CD4-positive, alpha-beta T cell treated with Interleukin-4 for 4 hours (primary cell): Measurements from ENCODE around the gene CAMK2N2.
"Not testable (repeated sequence)": the region's sequence is repeated elsewhere in the genome, so short reads cannot be mapped to it uniquely, and the experiment has no call there.

ENCODE experiments used
- DNase-seq: peaks from one replicate; pipeline ENCODE4 v3.0.0-alpha.2; 2020

Gene CAMK2N2

DNA sequence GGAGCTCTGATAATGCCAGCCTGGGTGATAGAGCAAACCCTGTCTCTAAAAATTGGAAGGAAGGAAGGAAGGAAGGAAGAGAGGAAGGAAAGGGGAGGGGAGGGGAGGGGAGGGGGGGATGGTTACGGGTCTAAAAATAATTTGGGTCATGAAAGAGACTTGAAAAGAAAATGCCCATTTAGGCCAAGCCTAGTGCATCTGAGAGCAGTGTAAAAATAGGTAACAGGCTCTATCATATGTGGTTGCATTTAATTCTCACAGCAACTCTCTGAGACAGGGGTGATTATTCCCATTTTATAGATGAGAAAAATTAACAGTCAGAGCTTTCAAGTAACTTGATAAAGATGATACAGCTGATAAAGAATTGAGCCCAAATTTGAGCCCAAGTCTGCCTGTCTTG lies 10.9 kb upstream of the CAMK2N2 start:
- DNase-seq, result no peak

DNA sequence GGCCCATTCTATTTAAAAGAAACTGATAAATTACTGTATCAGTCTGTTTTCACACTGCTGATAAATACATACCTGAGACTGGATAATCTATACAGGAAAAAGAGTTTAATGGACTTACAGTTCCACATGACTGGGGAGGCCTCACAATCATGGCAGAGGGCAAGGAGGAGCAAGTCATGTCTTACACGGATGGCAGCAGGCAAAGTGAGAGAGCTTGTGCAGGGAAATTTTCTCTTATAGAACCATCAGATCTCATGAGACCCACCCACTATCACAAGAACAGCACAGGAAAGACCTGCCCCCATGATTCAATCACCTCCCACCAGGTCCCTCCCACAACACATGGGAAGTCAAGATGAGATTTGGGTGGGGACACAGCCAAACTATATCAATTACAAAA lies 5.9 kb upstream of the CAMK2N2 start:
- not testable (repeated sequence) for DNase-seq

DNA sequence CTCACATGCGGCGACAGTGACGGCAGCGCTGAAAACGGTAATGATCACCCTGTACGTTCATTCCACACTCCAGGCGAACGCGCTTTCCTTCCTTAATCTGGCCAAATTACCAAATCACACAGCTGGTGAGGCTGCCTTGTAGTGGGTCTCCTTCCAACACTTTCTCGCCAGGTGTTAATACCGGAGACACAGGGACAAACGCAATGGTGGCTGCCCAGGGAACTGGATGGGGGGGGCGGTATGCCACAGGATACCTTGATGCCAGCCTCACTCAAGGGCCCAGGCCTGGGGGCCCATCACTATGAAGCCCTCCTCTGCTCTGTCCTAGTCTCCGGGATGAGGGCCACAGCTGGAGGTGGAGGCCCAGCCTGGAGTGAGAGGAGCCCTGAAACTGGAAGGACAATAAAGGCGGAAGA lies 1.4 kb upstream of the CAMK2N2 start:
- no peak for DNase-seq

DNA sequence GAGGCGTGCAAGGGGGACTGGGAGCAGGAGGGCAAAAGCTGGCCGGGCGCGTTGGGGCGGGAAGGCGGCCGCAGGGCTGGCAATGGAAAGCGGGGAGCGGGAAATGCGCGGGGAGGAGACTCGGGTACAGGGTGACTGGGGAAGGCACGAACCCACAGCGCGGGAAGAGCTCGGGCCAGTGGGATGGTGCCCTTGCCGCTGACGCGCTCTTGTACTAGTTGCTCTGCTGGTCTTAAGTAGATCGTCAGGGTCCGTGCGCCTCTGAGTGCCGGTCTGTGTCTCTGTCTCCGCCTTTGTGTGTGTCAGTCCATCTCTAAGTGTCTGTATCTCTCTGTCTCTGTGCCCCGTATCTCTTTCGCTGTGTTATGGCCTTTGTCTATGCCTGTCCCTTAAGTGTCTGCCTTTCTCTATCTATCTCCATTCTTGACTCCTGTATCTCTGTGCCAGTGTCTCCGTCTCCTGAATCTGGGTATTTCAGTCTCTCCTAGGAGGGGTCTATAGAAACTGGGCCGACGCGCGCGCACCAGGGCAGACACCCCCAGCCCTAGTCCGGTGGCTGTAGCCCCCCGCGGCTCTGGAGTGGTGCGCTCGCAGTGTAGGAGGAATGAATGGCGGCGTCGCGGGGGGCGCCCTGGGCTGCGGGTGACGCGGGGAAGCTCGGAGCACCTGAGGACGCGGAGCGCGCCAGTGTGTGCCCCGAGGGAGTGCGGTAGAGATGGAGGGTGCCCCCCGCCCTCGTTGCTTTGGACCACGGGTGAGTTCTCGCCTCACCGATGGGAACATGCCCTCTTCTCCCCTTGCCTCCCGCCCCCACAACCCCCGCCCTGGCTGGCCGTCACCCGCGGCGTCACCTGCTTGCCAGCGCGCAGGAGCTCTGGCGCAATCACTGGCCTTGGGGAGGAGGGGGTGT lies 756 bp upstream of the CAMK2N2 start:
- DNase-seq, result no peak

DNA sequence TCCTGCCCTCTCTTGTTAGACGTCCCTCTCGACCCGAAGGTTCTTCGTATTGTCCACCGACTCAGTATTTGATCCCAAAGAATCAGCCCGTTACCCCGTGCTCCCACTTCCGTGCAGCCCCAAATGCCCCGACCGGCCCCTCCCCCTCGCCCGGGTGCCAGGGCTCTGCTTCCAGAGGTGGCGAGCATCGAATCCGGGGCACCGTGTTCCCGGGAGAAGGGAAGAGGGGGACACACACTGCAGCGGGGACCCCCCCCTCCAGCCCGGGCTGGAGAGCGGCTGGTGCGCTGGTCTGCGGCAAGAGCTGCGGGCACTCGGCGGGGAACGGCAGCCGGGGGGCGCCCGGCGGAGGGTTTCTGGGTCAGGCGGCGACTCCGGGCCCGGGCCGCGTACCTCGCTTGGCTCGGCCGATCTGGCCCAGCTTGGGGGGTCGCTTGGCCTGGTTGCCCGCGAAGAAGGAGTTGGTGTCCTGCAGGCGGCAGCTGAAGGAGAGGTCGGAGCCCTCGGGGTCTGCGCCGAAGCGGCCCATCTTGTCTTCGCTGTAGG lies 556 bp downstream of the CAMK2N2 start:
- DNase-seq, result no peak

DNA sequence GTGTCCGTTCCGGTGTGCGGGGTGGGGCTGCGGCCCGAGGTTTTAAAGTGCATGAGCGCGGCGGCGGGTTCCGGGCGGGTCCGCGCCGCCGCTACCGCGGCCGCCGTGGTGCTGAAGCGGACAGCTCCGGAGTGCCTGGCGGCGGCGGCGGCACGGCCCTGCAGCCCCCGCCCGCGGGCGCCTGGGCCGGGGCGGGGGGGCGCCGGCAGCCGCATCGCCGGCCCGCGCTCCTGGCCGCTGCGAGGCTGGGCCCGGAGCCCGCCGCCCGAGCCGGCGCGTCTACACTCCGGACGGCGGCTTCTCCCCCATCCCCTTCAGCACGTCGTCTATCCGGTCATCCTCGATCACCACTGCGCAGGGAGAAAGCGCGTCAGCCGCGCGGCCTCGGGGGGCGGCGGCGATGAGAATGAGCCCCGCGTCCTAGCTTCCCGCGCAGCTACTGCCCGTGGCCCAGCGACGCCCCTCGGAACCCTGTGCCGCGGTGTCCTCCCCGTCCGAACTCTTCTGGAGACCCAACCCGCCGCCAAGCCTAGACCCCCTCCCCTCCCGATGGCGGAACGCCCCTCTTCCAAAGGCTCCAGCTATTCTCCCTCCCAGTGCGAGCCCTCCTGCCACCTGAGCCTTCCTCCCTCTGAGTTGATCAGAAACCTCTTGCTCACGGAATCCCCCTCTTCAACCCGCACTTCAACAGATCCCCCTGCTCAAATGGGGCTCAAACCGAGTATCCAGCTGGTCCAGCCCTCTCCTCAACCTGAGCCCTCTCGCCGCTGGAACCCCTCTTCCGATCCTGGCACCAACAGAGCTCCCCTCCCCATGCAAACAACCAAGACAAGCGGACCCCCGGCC lies 1.3 kb downstream of the CAMK2N2 start:
- peak; percentile 14 for DNase-seq

DNA sequence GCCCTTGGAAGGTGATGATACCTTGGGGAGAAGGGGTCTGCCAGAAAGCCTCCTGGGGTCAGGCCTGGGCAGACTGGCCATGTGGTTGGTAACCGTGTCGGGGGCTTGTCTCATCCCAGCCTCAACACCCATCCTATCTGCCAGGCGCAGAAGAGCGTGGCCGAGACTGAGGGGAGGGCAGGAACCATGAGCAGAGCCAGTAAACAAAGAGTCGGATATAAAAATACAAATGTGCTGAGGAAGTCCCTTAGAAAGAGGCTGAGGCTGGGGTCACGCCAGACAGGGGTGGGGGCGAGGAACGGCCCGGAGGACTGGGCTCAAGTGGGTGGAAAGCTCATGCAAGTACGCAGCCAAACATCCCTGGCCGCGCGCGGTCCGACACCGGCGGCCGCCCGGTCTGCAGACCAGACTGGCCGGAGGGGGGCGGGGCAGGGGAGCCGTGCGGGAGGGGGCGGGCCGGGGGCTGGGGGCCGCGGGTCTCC lies 1.9 kb downstream of the CAMK2N2 start:
- DNase-seq, result no peak

DNA sequence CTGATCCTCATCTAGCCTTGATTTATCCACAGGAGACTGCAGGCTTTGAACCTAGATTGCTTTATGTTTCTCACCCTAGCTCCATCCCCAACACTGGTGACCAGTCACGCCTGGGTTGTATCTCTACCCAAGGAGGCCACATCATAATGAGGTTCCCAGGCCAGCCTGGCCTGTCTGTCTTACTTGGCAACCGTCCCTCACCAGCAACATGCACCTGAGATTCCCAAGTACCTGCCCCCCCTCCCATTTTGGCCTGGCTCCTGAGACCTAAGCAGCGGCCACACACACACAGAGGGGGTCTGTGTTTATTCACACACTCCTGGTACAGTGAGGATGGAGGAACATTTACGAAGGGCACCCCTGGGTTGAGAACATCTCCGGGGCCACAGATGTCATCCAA lies 2.4 kb downstream of the CAMK2N2 start:
- DNase-seq, result no peak

DNA sequence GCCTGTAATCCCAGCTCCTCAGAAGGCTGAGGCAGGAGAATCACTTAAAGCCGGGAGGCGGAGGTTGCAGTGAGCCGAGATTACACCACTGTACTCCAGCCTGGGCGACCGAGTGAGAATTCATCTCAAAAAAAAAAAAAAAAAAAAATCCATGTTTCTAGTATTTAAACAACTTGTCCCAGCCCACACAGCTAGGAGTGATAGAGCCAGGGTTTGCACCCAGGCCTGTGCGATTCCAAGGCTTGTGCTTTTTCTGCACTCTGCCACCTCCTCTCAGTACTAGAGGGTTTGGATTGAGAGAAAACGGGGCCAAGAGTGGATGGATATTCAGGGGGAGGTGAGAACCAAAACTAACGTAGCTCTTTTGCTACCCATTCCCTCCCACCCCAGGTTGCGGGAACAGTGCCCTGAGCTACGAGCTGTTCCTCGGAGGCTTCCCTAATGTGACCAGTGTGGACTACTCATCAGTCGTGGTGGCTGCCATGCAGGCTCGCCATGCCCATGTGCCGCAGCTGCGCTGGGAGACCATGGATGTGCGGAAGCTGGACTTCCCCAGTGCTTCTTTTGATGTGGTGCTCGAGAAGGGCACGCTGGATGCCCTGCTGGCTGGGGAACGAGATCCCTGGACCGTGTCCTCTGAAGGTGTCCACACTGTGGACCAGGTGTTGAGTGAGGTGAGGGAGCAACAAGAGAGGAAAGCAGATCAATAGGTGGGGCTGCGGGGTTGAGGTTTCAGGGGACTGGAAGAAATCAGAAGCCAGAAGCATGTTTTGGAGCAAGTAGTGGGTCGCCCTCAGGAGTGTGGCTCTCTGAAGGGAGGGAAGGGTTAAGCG lies 4.1 kb downstream of the CAMK2N2 start:
- DNase-seq, result no peak

DNA sequence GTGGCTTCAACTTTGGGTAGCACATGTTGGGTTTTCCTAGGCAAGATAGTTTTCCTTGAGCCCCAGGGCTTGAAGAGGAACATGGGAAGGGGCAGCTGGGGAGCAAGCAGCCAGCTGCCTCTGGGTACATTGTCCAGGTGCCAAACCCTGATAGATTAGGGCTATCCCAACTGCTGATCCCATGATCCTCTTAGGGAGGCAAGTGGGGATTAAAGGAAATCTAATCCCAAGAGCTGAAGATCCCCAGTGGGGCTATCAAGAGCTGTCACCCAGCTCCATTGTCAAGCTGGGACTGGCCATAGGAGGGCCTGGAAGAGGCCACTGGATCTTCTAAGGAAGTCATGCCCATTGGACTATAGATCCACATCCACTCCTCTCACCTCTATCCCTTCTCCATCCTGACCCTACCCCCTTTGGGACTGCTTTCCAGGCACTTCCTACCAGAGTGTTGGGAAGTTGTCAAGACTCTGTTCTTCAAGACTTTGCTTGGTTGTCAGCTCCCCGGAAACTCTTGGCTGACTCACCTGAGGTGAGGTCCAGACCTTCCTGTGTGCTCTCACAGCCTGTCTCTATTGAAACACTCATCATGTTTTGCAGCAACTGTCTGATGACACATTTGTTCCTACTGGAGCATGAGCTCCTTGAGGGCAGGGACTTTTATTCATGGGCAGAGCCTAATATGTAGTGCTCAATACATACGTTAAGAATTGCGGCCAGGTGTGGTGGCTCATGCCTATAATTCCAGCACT lies 5.9 kb downstream of the CAMK2N2 start:
- DNase-seq, result no peak

DNA sequence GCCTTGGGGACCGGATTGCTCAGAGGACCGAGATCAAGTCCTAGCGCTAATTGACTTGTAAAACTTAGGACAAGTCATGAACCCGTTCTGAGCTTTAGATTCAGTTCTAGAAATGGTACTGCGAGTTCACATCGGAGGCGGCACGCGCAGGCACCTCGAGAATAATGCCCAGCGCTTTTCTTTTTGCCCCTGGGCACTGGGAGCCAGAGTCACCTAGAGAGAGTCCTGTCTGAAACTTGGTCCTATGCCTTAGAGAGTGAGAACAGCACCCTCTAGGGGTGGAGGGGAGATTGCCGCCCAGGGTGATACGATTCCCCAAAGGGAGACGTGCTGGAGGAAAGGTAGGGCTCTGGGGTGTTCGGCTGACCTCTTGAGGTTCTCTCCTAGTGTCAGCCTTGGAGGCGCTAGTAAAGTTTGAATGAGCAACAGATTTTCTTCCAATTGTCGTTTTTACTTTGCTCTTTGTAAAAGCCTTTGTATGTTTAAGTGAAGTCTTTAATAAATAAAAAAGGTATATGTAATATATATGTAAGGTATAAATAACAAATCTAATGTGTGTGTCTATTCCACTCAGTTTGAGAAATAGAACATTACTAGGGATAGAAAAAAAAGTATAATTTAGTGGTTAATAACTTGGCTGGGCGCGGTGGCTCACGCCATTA lies 11.1 kb downstream of the CAMK2N2 start:
- DNase-seq, result peak; percentile 89

DNA sequence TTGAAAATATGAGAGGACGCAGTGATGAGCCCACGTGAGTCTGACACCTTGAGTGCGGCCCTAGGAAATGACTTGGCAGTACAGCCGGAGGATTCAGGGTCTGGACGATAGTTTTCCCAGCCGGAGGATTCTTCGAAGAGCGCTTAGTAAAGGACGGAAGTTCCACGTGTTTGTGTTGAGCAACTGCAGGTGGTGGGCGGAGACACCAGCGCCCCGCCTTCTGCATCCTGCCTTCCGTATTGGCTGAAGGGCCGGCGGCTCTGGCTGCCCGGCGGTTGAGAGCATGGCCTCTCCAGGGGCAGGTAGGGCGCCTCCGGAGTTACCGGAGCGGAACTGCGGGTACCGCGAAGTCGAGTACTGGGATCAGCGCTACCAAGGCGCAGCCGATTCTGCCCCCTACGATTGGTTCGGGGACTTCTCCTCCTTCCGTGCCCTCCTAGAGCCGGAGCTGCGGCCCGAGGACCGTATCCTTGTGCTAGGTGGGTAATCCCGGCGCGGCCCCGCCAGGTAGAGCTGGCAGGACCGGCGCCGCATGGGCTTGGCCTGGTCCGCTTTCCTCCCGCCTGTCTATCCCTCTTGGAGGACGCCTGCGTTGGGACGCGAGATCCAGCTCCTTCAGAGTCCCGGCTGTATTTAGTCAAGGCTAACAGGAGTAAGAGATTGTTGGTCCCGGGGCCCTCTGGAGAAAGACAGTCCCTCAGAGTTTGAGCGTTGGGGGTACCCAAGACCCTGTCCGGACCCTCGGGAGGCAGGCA lies 11.8 kb downstream of the CAMK2N2 start, which contains the start of gene EEF1AKMT4:
Gene EEF1AKMT4 (plus strand): TSS at position 261 of the 755 bp plus-strand sequence. CDS start 23 bp downstream, at position 284.
- peak; percentile 98 for DNase-seq

DNA sequence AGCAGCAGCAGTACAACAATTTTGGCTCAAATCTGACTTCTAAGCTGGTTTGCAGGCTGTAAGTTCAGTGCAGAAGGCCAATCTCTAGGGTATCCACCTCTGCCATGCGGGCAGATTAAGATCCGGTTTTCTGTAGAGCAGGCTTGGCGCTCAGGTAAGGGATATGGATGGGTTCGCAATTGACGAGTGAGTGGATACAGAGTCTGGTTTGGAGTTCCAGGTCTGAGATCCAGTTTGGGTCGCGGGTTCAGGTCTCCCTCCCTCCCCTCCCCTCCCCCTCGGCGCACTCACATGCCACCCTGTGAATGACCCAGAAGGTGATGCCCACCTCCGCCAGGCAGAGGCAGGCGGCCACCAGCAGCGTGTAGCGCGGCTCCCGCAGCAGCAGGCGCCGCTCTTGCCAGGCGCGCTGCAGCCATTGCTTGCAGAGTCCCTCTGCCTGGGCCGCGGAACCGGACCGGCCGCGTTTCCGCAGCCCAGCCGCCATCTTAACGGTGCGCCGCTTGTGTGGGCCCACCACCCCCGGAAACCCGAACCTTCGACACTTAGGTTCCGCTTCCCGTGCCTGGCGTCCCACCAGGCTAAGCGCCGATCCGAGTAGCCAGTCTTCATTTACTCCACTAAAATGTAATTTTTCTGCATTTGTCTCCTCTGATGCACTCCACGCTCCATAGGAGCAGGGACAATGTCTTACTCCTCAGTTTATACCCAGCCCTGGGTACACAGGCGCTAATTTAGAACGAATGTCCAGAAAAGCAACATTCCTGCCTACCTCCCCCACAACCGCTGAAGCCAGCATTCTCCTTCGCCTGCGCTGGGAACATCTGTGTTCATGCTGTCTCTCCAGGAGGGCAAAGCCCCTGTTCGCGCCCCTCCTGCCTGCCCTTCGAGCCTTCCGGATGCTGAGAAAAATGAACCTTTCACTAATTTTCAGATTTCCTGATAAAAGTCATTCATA lies 12.6 kb downstream of the CAMK2N2 start, which contains the start of gene ALG3:
Gene ALG3 (minus strand): TSS at position 509 of the 958 bp plus-strand sequence. CDS start 22 bp downstream, at position 487.
- peak; percentile 86 for DNase-seq

DNA sequence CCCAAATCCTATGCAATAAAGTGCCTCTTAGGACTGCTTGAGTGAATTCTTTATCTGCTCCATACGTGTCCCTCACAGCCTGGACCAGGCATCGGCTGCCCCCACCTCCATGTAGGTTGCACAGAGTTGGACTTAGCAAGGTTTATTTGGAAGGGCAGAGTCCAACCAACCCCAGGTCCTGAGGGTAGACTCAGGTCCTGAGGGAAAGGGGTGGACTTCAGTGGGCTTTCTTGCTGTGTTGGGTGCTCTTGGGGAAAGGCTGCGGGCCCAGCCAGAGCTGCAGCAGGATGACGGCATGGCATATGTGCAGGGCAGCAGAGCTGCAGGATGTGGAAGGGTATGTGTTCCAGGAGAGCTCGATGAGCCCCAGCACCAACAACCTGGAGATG lies 19.1 kb downstream of the CAMK2N2 start:
- no peak for DNase-seq

DNA sequence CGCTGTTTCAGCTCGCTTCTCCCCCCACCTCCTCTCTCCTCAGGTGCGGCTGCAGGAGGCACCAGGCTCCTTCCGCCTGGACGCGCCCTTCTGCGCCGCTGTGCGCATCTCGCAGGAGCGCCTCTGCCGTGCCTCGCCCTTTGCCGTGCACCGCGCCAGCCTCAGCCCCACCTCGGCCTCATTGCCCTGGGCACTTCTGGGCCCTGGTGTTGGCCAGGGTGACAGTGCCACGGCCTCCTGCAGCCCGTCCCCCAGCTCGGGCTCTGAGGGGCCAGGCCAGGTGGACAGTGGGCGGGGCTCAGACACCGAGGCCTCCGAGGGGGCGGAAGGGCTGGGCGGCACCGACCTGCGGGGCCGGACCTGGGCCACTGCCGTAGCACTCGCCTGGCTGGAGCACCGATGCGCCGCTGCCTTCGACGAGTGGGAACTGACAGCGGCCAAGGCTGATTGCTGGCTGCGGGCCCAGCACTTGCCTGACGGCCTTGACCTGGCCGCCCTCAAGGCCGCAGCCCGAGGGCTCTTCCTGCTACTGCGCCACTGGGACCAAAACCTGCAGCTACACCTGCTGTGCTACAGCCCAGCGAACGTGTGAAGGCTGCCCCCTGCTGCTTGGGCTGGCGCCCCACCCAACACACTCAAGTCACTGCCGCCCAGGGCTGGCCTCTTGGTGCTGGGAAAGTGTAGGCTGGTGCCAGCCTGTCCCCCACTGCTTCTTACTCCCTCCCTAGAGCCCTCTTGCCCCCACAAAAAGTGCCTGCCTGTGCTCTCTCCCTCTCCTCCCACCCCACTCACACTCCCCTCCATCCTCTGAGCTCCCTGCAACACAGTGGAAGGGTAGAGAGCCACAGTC lies 19.7 kb downstream of the CAMK2N2 start:
- no peak for DNase-seq

DNA sequence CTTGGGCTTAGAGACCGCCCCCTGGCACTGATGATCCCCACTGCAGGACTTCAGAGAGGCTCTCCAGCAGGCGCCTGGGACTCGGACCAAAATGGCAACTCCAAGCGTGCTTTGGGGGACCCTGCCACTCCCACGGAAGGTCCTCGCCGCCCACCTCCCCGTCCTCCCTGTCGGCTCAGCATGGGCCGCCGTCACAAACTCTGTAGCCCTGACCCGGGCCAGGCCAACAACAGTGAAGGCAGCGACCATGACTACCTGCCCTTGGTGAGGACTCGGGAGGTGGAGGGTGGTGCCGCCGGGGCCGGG lies 20.3 kb downstream of the CAMK2N2 start:
- DNase-seq, result no peak

DNA sequence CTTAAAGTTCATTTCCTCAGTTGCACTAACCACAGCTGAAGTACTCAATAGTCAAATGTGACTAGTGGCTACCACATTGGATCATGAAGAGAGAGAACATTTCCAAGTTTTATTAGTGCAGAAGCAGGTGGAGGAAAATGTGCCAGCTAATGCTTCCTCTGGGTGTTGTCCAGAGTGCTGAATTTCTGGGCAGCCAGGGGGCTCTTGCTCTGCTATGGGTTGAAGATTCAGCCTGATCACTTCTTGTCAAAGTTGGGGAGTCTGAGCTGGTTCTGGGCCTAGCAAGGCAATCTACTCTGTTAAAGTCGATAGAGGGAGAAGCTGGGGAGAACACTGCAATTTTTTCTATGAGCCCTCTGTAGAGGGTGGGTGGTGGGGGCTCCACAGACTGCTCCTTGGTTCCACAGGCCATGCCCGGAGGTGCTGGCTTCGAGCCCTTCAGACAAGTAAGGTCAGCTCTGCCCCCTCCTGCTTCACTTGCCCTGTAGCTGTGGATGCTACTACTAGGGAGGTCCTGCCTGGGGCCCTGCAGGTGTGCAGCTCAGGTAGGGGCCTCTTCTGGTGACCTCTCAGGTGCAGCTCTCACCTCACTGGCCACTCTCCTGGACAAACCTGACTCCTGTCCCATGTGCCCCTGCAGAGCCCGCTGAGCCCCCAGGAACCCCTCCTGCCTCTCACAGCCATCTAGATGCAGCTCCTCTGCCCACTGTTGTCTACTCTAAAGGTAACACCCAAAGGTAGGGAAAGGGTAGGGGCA lies 20.8 kb downstream of the CAMK2N2 start:
- DNase-seq, result no peak
